Measurements from ENCODE around the gene RANBP3L.

Gene RANBP3L

DNA sequence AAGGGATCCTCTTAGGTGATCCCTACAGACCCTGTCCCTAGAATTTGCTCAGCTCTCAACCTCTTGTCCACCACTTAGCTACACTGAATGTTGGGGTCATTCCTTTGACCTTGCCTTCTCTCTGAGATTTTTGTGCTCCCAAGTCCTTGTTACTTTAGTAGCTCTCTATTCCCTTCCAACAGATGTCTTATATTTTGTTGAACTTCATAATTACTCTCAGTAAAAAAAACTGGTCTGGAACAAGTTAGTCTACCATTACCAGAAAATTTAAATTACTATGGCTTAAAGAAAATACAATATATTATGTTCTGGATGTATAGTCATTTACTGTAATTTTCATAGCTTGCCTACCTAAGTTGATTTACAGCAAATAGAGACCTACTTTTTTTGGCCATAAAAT lies 23.5 kb upstream of the RANBP3L start:
- in situ Hi-C loops (cut with HindIII; ENCODE audit: low sequenced_read_pairs), result no loop called here
- TF ChIP-seq, protein P1, sequence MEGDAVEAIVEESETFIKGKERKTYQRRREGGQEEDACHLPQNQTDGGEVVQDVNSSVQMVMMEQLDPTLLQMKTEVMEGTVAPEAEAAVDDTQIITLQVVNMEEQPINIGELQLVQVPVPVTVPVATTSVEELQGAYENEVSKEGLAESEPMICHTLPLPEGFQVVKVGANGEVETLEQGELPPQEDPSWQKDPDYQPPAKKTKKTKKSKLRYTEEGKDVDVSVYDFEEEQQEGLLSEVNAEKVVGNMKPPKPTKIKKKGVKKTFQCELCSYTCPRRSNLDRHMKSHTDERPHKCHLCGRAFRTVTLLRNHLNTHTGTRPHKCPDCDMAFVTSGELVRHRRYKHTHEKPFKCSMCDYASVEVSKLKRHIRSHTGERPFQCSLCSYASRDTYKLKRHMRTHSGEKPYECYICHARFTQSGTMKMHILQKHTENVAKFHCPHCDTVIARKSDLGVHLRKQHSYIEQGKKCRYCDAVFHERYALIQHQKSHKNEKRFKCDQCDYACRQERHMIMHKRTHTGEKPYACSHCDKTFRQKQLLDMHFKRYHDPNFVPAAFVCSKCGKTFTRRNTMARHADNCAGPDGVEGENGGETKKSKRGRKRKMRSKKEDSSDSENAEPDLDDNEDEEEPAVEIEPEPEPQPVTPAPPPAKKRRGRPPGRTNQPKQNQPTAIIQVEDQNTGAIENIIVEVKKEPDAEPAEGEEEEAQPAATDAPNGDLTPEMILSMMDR (IDR thresholded peaks at IDR 0.05; ENCODE audit: low read depth, low read length), result no peak
- H3K4me3 ChIP-seq (ENCODE audit: low read depth, low read length), result no peak overlapping the region
- DNase-seq (ENCODE audit: low read depth, low spot score), result no peak

DNA sequence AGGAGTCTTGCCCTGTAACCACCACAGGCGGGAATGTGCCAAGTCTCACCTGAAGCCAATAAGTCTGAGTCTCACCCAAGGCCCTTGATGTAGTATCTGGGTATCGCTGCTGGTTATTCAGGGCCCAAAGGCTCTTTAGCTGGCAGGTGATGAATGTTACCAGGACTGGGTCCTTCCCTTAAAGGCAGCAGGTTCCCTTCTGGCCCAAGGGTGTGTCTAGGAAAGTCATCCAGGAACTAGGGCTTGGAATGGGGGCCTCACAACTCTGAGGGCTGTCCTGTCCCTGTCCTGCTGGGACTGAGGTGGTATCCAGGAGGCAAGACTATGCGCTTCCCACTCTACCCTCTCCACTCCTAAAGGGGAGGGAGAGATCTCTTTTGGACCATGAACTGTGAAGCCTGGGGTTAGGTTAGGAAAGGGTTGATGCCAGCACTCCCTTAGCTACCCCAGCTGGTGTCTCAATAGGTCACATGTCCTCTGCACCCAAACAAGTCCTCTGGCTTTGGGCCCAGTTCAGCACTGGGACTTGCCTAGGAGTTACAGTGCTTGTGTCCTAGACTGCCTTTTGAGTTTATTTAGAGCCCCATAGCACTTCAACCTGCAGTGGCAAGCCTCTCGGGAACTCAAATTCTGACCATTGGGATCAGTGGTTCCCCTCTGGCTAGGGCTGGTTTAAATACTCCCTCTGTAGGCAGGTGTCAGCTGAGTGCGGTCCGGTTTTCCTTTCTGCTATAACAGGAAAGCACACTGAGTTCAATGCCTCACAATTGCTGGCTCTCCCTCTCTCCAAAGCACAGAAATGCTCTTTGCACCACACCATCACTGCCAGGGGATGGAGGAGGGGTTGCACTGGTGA lies 22.5 kb upstream of the RANBP3L start:
- TF ChIP-seq, protein P1 (IDR thresholded peaks at IDR 0.05; ENCODE audit: low read depth, low read length), result no peak
- DNase-seq (ENCODE audit: low read depth, low spot score), result no peak
- no peak overlapping the region for H3K4me3 ChIP-seq (ENCODE audit: low read depth, low read length)
- in situ Hi-C loops (cut with HindIII; ENCODE audit: low sequenced_read_pairs), result no loop called here

DNA sequence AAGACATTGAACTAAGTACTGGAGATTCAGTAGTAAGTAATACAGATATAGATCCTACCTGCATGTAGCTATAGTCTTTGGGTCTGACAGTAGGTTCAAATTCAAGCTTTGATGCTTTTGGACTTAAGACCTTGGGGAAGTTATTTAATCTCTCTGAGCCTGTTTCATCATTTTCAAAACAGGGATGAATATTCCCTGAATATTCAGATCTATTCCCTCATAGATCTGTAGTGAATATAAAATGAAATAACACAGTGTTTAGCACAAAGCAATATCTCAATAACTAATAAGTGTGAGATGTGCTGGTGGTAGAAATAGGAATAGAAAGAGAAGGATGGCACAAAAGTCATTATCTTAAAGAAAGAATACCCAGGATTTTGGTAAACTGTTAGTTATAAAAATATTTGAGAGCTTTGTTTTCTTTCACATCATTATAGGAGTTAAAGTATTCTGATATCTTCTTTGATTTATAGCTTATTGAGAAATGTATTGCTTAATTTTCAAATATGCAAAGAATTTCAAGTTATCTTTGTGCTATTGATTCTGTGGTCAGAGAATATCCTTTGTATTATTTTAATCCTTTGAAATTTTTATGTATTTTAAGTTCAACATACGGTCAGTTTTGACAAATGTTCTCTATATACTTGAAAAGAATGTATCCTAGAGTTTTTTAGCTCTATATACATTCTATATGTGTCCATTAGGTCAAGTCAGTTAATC lies 11.4 kb upstream of the RANBP3L start:
- DNase-seq (ENCODE audit: low read depth, low spot score), result no peak
- H3K4me3 ChIP-seq (ENCODE audit: low read depth, low read length), result no peak overlapping the region
- TF ChIP-seq, protein P1 (IDR thresholded peaks at IDR 0.05; ENCODE audit: low read depth, low read length), result no peak
- in situ Hi-C loops (cut with HindIII; ENCODE audit: low sequenced_read_pairs), result no loop called here

DNA sequence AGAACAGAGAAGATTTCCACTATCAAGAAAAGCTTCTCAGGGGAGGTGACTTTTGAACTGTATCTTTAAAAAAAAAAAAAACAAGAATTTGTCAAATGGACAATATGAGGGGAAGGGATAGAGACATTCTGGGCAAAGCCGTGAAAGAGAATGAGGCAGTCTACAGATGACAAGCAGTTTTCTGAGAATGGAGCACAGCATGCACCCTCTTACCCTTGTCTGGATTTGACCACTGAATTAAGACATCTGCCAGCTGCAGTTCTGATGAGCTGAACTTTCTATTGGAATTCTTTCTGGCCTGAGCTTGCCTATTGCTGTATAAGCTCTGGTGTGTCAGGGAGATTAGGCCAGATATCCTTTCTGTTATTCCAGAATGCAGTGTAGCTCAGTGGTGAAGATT lies 10.3 kb upstream of the RANBP3L start:
- TF ChIP-seq, protein P1 (IDR thresholded peaks at IDR 0.05; ENCODE audit: low read depth, low read length), result no peak
- in situ Hi-C loops (cut with HindIII; ENCODE audit: low sequenced_read_pairs), result no loop called here
- H3K4me3 ChIP-seq (ENCODE audit: low read depth, low read length), result no peak overlapping the region
- no peak for DNase-seq (ENCODE audit: low read depth, low spot score)

DNA sequence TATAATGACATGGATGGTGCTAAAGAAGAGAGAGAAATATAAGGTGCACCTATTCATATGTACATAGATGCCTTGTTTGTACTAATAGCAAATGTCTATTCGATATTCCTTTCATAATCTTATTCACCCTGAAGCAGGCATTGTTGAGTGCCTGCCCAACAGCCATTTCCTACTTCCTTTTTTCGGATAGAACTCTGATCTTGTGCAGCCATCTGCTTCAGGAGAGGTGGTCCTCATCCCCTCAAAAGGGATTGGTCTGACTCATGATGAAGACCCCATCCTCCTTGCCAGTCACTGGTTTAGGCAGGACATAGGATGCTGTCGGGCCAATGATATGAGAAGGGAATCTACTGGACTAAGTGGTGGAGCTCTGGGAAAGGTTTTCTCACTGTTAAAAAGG lies 8.4 kb upstream of the RANBP3L start:
- no peak overlapping the region for H3K4me3 ChIP-seq (ENCODE audit: low read depth, low read length)
- TF ChIP-seq, protein P1 (IDR thresholded peaks at IDR 0.05; ENCODE audit: low read depth, low read length), result no peak
- in situ Hi-C loops (cut with HindIII; ENCODE audit: low sequenced_read_pairs), result no loop called here
- no peak for DNase-seq (ENCODE audit: low read depth, low spot score)

DNA sequence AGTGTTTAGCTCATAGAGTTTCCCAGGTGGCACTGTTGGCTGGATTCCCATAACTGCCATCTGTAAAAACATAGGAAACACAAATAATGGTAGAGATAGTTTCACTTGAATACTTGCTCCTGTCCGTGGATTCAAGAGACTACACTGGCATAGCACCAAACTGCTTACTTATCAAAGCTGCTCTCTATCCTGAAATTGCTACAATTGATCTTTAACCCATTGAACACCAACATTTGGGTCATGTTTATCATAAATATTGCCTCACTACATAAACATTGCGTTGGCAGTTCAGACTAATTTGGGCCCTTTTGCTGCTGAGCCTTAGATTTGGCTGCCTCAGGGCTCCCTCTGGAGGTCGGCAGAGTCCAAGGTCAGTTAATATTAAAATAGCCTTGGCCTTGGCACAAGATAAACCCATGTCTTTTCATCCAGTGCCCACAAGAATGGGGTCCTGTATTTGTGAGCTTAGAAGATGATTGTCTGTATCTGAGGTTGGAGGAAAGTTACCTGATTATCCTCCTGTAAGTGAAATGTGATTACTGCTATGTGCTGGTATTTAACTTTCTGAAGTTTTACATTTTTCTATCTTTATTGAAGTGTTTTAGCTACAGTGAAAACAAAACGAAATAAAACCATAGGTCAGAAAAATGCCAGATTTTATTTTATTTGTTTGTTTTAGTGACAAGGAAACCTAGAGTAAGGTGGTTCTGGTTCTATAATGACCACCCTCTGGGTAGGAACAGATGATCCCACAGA lies 4.0 kb upstream of the RANBP3L start:
- TF ChIP-seq, protein P1 (IDR thresholded peaks at IDR 0.05; ENCODE audit: low read depth, low read length), result peak; percentile 78
- H3K4me3 ChIP-seq (ENCODE audit: low read depth, low read length), result no peak overlapping the region
- peak; percentile 64 for DNase-seq (ENCODE audit: low read depth, low spot score)
- in situ Hi-C loops (cut with HindIII; ENCODE audit: low sequenced_read_pairs), result no loop called here
